ENCODE measurements around the gene SCGB3A1.

SCGB3A1 gene

DNA sequence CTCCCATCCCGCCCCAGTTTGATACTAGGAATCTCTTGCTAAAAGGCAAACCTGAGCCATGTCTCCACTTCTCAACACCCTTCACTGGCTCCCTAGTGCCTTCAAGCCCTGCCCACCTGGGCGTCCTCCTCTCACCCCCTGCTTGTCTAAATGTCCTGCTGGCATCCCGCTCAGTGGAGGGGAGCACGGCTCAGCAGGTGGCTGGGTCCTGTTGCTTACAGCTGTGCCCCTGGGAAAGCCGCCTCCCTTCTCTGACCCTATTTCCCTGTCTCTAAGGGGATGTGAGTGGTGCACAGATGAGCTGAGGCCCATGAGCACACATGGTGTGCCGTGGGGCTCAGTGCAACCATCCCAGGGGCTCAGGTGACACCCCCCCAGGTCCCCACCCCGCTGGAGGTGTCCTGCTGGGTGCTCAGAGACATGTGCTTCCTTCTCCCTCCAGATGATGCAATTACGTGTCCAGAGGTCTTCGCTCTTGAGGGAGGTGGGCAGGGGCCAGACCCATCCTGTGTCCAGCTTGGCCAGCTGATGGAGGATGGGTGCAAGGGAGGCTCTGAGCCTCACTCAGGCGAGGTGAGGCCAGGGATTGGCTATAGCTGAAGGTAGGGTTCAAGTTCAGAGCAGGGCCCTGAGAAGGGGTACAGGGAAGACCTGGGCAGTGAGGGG lies 34.0 kb upstream of the SCGB3A1 start:
- DNase-seq: no peak

- no peak for DNase-seq
Observed at GRCh38 chr5:180624587-180624986, 33.3 kb upstream of the SCGB3A1 start.

DNA sequence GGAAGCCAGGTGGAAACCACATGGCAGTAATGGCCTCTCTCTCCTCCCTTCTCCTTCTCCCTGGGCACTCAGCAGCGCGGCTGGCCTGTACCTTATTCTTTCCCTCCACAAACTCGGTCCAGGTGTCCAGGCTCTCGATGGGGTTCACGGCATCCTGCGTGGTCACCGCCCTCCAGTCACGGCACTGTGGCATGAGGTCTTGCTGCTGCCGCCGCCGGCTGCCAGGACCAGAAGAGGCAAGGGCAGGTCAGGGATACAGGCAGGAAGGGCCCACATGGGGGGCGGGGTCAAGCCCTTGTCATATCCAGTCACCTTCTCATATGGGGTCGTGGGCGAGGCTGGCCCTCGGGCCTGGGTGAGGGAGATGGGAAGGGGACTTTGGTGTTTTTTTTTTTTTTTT lies 32.5 kb upstream of the SCGB3A1 start:
- DNase-seq: no peak

- DNase-seq: no peak
Observed at GRCh38 chr5:180623411-180623834, 32.1 kb upstream of the SCGB3A1 start.

DNA sequence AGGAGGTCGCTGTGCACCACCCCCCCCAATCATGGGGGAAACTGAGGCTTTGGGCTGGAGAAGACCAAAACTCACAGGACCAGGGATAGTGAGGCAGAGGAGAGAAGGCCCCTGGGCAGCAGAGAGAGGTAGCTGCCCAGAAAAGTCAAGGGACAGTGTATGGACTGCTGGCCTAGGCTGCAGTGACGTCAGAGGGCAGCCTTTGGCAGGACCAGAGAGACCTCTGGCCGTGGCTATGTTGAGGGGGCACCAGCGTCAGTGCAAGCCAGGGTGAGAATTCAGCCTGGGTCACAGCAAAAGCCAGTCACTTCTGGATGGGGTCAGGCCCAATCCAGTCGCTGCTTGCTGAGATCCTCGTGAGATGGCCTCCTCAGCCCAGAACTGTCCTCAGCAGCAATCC lies 31.6 kb upstream of the SCGB3A1 start:
- no peak for DNase-seq

DNA sequence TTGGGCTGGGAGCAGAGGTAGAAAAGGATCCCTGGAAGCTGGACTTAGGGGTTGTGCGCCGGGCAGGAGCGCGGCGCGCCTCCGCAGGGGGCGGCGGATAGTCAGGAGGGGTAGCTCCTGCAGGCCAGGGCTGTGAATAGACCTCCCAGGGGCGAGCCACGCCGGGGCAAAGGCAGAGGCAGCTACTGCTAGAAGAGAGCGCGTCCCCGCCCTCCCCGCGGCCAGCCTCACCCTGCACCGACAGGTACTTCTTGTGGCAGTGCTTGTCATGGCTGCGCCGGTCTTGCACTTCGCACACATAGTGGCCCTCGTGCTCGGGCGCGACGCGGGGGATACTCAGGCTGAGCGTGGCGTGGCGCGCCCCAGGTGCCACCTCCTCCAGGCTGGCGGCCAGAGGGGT lies 30.0 kb upstream of the SCGB3A1 start:
- no peak for DNase-seq

DNA sequence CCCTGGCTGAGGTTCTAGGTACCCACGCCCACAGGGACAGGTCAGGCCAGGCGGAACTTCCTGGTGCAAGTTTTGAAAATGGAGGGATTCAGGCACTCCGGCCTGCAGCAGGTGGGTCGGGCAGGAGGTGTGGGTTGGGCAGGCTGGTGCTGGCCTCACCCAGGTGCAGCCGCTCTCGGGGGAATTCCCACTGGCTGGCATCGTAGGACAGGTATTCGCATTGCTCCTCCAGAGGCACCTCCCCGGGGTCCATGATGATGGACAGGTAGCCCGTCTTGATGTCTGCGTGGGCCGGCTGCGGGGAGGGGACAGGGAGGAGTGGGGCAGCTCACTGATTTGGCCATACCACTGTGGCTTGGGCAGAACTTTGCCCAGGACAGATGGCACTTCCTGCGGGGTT lies 28.7 kb upstream of the SCGB3A1 start:
- no peak for DNase-seq

DNA sequence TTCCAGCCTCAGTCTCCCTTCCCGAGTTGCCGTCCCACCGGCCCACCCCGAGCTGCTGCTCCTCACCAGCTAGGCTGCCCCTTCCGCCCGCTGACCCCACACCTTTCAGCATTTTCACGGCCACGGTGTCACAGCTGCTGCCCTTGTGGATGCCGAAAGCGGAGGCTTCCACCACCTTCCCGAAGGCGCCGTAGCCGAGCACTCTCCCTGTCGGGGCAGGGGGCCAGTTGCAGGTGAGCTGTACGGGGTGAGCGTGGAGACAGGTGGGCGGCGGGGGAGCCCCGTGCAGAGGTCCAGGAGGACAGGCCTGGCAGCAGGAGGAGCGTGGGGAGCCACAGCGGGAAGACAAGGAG lies 28.2 kb upstream of the SCGB3A1 start:
- no peak for DNase-seq

DNA sequence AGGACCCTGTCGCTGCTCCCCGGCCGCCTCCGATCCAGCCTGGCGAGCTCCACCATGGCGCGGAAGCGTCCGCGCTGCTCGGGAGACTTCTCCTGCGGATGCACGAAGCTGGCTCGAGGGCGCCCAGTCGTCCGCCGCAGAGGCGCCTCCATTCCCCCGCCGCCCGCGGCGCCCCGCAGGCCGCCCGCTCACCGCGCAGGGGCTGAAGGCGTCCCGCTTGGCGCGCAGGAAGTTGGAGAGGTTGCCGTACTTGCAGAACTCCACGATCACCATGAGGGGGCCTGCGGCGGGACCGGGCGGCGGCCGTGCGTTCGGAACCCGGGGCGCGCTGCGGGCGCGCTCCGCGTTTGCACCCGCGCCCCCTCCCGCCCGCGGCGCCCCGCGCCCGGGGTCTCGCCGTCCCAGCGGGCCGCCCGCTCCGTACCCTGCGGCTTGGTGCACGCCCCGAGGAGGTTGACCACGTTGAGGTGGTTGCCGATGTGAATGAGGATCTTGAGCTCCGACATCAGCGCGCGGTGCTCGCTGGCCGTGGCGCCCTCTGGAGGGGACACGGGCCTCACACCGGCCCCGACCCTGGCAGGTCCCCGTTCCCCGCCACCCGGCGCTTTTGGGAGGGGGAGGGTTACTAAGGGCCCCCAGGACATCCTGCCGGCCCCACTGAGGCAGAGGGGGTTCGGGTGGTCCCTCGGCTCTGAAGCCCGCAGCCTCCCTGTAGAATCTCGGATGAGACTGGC lies 27.7 kb upstream of the SCGB3A1 start:
- peak; percentile 28 for DNase-seq

DNA sequence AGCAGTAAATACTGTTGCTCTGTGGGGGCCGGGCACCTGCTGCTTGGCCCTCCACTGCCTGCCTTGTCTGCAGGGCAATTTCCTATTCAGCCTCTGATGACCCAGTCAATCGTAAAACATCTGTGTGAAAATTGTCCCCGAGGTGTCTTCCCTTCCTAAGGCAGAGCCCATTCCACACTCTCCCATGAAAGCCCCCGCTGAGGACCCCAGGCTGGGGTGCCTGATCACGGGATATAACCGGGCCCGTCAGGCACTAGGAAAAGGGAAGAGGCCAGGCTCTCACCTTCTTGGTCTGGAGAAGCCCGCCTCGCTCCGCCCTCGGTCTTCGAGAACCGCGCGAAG lies 27.2 kb upstream of the SCGB3A1 start:
- DNase-seq: no peak

- DNase-seq: no peak
Observed at GRCh38 chr5:180613814-180614188, 22.5 kb upstream of the SCGB3A1 start.

GRCh38 chr5:180613188-180613813 lies 22.0 kb upstream of the SCGB3A1 start:
- no peak for DNase-seq

DNA sequence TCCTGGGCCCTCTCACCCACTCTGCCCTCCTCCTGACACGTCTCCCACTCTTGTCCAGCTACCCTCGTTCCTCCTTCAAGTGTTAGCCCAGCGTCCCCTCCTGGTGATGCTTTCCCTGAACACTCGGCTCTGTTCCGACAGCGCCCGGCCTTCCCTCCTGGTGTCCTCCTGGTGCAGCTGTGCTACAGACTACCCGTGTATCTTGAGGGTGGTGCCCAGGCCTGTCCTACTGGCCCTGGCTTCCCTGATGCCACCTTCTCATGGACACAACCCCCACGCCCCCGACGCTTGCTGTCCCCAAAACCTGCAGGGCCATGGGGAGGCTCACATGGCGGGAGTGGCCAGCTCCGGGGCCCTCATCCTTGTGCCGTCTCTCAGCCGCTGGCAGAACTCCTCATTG lies 21.4 kb upstream of the SCGB3A1 start:
- DNase-seq: no peak

DNA sequence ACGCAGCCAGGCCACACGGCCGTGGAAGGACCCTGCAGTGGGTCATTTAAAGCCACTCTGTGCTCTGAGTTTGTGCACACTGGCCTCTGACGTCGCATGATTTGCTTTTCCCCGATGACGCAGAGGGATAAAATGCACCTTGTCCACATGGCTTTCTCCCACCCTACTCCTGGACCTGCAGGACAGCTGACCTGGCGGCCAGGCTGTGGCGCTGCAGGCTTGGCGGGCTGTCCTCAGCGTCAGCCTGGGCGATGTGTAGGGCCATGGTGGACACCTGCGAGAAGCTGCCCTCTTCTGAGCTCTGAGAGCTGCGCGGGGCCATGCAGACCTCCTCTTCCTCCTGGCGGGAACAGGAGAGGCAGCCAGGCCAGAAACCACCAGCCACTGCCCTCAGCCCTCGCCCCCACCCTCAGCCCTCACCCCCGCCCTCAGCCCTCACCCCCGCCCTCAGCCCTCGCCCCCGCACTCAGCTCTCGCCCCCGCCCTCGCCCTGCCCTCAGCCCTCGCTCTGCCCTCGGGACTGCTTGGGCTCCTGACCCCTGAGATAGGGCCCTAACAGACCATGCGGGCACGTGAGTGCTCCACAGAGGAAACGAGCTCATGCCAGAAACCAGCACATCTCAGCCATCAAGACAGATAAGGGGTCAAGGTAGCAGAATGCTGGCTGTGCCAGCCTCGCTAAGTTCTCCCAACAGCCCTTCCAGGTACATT lies 20.0 kb upstream of the SCGB3A1 start:
- peak; percentile 47 for DNase-seq

DNA sequence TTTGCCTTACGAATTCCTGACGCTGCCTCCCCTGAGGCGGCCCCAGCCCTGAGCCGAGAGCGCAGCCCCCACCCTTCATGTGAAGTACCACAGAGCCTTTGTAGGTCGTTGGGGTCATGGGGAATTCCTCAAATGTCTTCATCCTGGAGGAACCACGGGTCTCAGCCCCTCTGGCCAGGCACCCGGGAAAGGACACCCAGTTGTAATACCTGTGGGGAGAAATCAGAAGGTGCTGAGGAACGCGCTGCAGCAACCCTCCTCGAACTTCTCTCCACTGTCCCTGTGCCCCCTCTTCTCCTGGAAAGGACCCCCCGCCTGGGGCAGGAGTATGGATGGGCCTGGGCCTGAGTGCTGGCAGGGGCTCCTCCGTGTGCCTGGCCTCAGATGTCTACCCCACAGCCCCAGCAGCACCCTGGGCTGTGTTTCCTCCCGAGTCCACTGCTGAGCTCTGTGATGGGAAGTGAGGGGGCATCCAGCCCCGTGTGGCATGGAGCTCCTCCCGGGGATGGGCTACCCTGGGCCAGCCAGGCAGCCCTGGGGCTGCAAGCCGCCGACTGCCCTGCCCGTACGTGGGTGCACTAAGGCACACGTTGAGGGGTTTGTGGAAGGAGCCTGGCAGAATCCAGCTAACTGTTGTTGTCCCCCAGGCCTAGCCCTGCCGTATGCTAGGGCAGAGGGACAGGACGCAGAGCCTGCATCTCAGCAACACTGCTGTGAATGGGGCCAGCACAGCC lies 18.7 kb upstream of the SCGB3A1 start:
- no peak for DNase-seq

- DNase-seq: no peak
Observed at GRCh38 chr5:180609386-180609785, 18.1 kb upstream of the SCGB3A1 start.

- no peak for DNase-seq
Observed at GRCh38 chr5:180608572-180609310, 17.4 kb upstream of the SCGB3A1 start.

GRCh38 chr5:180607861-180608571 lies 16.7 kb upstream of the SCGB3A1 start:
- no peak for DNase-seq

- DNase-seq: no peak
Observed at GRCh38 chr5:180606215-180606785, 15.0 kb upstream of the SCGB3A1 start.

DNA sequence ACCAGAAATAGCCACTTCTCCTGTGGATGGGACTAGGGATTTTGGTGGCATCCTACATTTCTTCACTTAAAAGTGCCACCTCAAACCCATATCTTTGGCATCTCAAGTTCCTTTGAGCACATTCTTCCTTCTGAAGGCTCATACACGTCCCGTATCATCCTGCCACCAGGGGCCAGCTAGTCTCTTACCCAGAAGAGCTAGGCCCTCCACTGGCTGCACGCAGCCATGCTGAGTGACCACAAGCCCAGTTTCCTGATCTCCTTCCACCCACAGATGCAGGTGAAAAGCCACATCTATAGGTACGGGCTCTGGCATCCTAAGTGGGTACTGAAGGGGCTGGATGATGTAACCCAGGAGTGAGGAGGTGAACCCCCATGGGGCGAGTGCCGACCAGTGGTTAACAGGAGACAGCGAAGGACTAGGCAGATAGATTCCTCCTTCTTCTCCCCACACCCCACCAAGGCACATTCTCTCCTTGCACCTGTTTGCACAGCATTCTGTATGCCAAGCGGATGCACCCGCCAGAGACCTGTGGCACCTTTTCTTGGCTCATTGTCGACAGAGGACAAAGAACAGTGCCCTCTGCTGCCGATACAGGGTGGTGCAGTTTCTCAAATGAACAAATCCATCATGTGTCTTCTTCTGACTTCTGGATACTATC lies 14.4 kb upstream of the SCGB3A1 start:
- DNase-seq: peak; percentile 14

- no peak for DNase-seq
Observed at GRCh38 chr5:180604271-180604670, 13.0 kb upstream of the SCGB3A1 start.
